GM23338 (cell line): ENCODE measurements around the gene MARCHF5. TPM values are rescaled to one million over a fixed set of nuclear protein-coding genes. Genes with fewer than 3 reads are reported as not detected.

Experiments used
- ATAC-seq: fragments of 200-7000 bp; cut with Tn5 transposase; 3 replicates; pipeline ENCODE4 v1.9.1; 2020
- DNase-seq: peaks from one replicate; pipeline ENCODE4 v3.0.0-alpha.2; 2015; ENCODE audit warnings: low spot score
- H2AFZ ChIP-seq: fragments of 200-600 bp; sonication (generic); 2 replicates; pipeline ENCODE4 v1.8.0; 2016; ENCODE audit warnings: antibody characterized with exemption, mild to moderate bottlenecking, moderate library complexity
- H3F3A ChIP-seq: fragments of 200-600 bp; sonication (generic); replicated peaks from 2 replicates; pipeline ENCODE4 v1.8.0; 2017; ENCODE audit warnings: antibody characterized with exemption, mixed run types, low read depth
- H3K27ac ChIP-seq: fragments of 200-600 bp; sonication (generic); 2 replicates; pipeline ENCODE4 v1.6.1; 2016; ENCODE audit warnings: low read depth
- H3K27me3 ChIP-seq: fragments of 200-600 bp; sonication (generic); 2 replicates; pipeline ENCODE4 v1.8.0; 2016; ENCODE audit warnings: mild to moderate bottlenecking, mixed run types, moderate library complexity; ENCODE audit not compliant: insufficient read depth
- H3K36me3 ChIP-seq: fragments of 200-600 bp; sonication (generic); 2 replicates; pipeline ENCODE4 v1.8.0; 2016; ENCODE audit warnings: mild to moderate bottlenecking; ENCODE audit not compliant: insufficient read depth
- H3K4me1 ChIP-seq: fragments of 200-600 bp; sonication (generic); 2 replicates; pipeline ENCODE4 v1.8.0; 2016; ENCODE audit warnings: mild to moderate bottlenecking, moderate library complexity; ENCODE audit not compliant: insufficient read depth
- H3K4me2 ChIP-seq: fragments of 200-600 bp; sonication (generic); 2 replicates; pipeline ENCODE4 v1.7.1; 2017; ENCODE audit warnings: mixed run types
- H3K4me3 ChIP-seq: fragments of 200-600 bp; sonication (generic); 2 replicates; pipeline ENCODE4 v1.6.1; 2016; ENCODE audit warnings: mixed run types
- H3K79me2 ChIP-seq: fragments of 200-600 bp; sonication (generic); replicated peaks from 2 replicates; pipeline ENCODE4 v1.8.0; 2017; ENCODE audit warnings: mild to moderate bottlenecking; ENCODE audit not compliant: insufficient read depth
- H3K9me2 ChIP-seq: fragments of 200-600 bp; sonication (generic); 2 replicates; pipeline ENCODE4 v1.8.0; 2017; ENCODE audit not compliant: insufficient read depth
- H4K20me1 ChIP-seq: fragments of 200-600 bp; sonication (generic); replicated peaks from 2 replicates; pipeline ENCODE4 v1.8.0; 2017; ENCODE audit warnings: mild to moderate bottlenecking; ENCODE audit not compliant: insufficient read depth
- H3K27ac Mint-ChIP-seq: 2 replicates; pipeline ENCODE4 v1.8.0; 2020; ENCODE audit warnings: inconsistent platforms, mild to moderate bottlenecking, moderate library complexity, mixed read lengths
- H3K27me3 Mint-ChIP-seq: 3 replicates; pipeline ENCODE4 v1.8.0; 2022; ENCODE audit warnings: low read depth, mild to moderate bottlenecking, moderate library complexity, mixed read lengths, inconsistent platforms; ENCODE audit not compliant: insufficient read depth, poor library complexity
- H3K36me3 Mint-ChIP-seq: 3 replicates; pipeline ENCODE4 v1.8.0; 2021; ENCODE audit warnings: low read depth, mild to moderate bottlenecking, inconsistent platforms, moderate library complexity, mixed read lengths
- H3K4me1 Mint-ChIP-seq: 3 replicates; pipeline ENCODE4 v1.8.0; 2020; ENCODE audit warnings: mild to moderate bottlenecking, inconsistent platforms, mixed read lengths
- H3K4me3 Mint-ChIP-seq: 3 replicates; pipeline ENCODE4 v1.8.0; 2021; ENCODE audit warnings: moderate library complexity, mild to moderate bottlenecking, inconsistent platforms, mixed read lengths
- H3K9me3 Mint-ChIP-seq: 3 replicates; pipeline ENCODE4 v1.8.0; 2020; ENCODE audit warnings: moderate library complexity, mild to moderate bottlenecking, inconsistent platforms, mixed read lengths
- CREB1 ChIP-seq: fragments of 250-450 bp; sonication (Bioruptor Pico); IDR thresholded peaks from 2 replicates; pipeline ENCODE4 v1.5.0; 2020; ENCODE audit warnings: low read depth, mild to moderate bottlenecking, moderate library complexity
- EZH2 ChIP-seq: fragments of 200-600 bp; sonication (generic); IDR thresholded peaks from one replicate; pipeline ENCODE4 v1.8.0; 2017; ENCODE audit warnings: antibody characterized with exemption, mild to moderate bottlenecking, low read depth; ENCODE audit not compliant: unreplicated experiment
- EZH2phosphoT487 ChIP-seq: fragments of 200-600 bp; sonication (generic); IDR thresholded peaks from one replicate; pipeline ENCODE4 v1.8.1; 2018; ENCODE audit warnings: antibody characterized with exemption; ENCODE audit not compliant: unreplicated experiment
- JUNB ChIP-seq: IDR thresholded peaks from one replicate; pipeline ENCODE4 v1.6.1; 2016; ENCODE audit warnings: antibody characterized with exemption; ENCODE audit not compliant: unreplicated experiment
- NANOG ChIP-seq: IDR thresholded peaks from 2 replicates; pipeline ENCODE4 v1.6.1; 2016; ENCODE audit warnings: antibody characterized with exemption, borderline replicate concordance
- POLR2AphosphoS5 ChIP-seq: IDR thresholded peaks from 2 replicates; pipeline ENCODE4 v1.6.1; 2016; ENCODE audit warnings: antibody characterized with exemption, low read depth
- STAT1 ChIP-seq: IDR thresholded peaks from one replicate; pipeline ENCODE4 v1.6.1; 2016; ENCODE audit warnings: antibody characterized with exemption; ENCODE audit not compliant: unreplicated experiment
- ZNF114 ChIP-seq: fragments of 250-450 bp; sonication (Bioruptor Pico); IDR thresholded peaks from 2 replicates; pipeline ENCODE4 v1.5.0; 2020; ENCODE audit warnings: mild to moderate bottlenecking, moderate library complexity
- ZNF331 ChIP-seq: fragments of 250-450 bp; sonication (Bioruptor Pico); IDR thresholded peaks from 2 replicates; pipeline ENCODE4 v1.5.0; 2020; ENCODE audit warnings: low read depth, mild to moderate bottlenecking, moderate library complexity
- polyA plus RNA-seq: library from polyadenylated mRNA; unstranded; fragments of >200 nt; fragmentation: Nextera tagmentation; extraction: Ambion mirVana; gene quantifications from 2 replicates; pipeline ENCODE4 v1.2.1, GENCODE V29; 2016
- total RNA-seq: library from RNA; depleted of rRNA; stranded (reverse); fragments of >200 nt; shearing (Covaris generic); gene quantifications from 2 replicates; pipeline ENCODE4 v1.2.3, GENCODE V29; 2014
- TF ChIP-seq, protein P1 (sequence below): IDR thresholded peaks from one replicate; pipeline ENCODE4 v1.6.1; 2018; ENCODE audit warnings: antibody characterized with exemption; ENCODE audit not compliant: unreplicated experiment
- TF ChIP-seq, protein P2 (sequence below): fragments of 250-450 bp; sonication (Bioruptor Pico); IDR thresholded peaks from 2 replicates; pipeline ENCODE4 v1.5.0; 2020; ENCODE audit warnings: mild to moderate bottlenecking, moderate library complexity
- TF ChIP-seq, protein P3 (sequence below), 2 experiments: fragments of 200-600 bp in 1 of 2; sonication (generic) in 1 of 2; conservative IDR thresholded peaks; 2 replicates each; pipeline versions ENCODE4 v1.5.1 to v1.6.1; 2016 to 2017; ENCODE audit warnings: antibody characterized with exemption in 2 of 2, low read depth in 2 of 2, mild to moderate bottlenecking in 2 of 2, moderate library complexity in 1 of 2
- TF ChIP-seq, protein P4 (sequence below): IDR thresholded peaks from 2 replicates; pipeline ENCODE4 v1.6.1; 2016; ENCODE audit warnings: antibody characterized with exemption

MARCHF5 gene
- total and polyA plus RNA-seq, 2 experiments from 2014 or later = 12.9 to 14.2 TPM

DNA sequence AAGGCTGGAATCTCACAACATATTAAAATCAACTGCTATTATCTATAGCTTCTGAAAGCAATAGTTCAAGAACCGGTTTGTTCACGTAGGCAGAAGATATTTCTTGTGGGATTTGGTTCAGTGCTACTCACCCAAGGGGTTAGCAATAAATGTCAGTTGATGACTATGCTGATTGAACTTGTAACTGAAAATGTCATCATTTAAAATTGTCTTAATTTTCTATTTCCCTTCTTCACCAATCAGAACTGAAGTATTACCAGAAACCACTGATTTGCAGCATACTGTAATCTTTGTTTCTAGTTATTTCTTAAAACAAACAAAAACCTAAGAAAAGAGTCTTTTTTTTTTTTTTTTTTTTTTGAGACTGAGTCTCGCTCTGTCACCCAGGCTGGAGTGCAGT, 46.2 kb upstream of the MARCHF5 start:
- Mint-ChIP-seq H3K9me3 (no peaks in the 10 kb centered on the region), H3K27ac (no peak overlapping the region), H3K27me3 (peaks cover 15% of the 10 kb centered on the region), H3K36me3 (no peaks in the 10 kb centered on the region), H3K4me3 (no peak overlapping the region), H3K4me1 (peaks cover 17% of the 10 kb centered on the region)
- ATAC-seq = no peak
- H3K4me3 ChIP-seq = no peak overlapping the region
- no peaks in the 10 kb centered on the region for H3K79me2 ChIP-seq
- H3K4me2 ChIP-seq = no peak overlapping the region
- TF ChIP-seq EZH2 (no peak), STAT1 (no peak), EZH2phosphoT487 (no peak), CREB1 (CRISPR knock-in tag) (no peak), ZNF114 (CRISPR knock-in tag) (no peak), POLR2AphosphoS5 (no peak), ZNF331 (CRISPR knock-in tag) (no peak), NANOG (no peak), JUNB (no peak)
- TF ChIP-seq, protein P1, sequence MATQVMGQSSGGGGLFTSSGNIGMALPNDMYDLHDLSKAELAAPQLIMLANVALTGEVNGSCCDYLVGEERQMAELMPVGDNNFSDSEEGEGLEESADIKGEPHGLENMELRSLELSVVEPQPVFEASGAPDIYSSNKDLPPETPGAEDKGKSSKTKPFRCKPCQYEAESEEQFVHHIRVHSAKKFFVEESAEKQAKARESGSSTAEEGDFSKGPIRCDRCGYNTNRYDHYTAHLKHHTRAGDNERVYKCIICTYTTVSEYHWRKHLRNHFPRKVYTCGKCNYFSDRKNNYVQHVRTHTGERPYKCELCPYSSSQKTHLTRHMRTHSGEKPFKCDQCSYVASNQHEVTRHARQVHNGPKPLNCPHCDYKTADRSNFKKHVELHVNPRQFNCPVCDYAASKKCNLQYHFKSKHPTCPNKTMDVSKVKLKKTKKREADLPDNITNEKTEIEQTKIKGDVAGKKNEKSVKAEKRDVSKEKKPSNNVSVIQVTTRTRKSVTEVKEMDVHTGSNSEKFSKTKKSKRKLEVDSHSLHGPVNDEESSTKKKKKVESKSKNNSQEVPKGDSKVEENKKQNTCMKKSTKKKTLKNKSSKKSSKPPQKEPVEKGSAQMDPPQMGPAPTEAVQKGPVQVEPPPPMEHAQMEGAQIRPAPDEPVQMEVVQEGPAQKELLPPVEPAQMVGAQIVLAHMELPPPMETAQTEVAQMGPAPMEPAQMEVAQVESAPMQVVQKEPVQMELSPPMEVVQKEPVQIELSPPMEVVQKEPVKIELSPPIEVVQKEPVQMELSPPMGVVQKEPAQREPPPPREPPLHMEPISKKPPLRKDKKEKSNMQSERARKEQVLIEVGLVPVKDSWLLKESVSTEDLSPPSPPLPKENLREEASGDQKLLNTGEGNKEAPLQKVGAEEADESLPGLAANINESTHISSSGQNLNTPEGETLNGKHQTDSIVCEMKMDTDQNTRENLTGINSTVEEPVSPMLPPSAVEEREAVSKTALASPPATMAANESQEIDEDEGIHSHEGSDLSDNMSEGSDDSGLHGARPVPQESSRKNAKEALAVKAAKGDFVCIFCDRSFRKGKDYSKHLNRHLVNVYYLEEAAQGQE = no peak
- TF ChIP-seq, protein P2, sequence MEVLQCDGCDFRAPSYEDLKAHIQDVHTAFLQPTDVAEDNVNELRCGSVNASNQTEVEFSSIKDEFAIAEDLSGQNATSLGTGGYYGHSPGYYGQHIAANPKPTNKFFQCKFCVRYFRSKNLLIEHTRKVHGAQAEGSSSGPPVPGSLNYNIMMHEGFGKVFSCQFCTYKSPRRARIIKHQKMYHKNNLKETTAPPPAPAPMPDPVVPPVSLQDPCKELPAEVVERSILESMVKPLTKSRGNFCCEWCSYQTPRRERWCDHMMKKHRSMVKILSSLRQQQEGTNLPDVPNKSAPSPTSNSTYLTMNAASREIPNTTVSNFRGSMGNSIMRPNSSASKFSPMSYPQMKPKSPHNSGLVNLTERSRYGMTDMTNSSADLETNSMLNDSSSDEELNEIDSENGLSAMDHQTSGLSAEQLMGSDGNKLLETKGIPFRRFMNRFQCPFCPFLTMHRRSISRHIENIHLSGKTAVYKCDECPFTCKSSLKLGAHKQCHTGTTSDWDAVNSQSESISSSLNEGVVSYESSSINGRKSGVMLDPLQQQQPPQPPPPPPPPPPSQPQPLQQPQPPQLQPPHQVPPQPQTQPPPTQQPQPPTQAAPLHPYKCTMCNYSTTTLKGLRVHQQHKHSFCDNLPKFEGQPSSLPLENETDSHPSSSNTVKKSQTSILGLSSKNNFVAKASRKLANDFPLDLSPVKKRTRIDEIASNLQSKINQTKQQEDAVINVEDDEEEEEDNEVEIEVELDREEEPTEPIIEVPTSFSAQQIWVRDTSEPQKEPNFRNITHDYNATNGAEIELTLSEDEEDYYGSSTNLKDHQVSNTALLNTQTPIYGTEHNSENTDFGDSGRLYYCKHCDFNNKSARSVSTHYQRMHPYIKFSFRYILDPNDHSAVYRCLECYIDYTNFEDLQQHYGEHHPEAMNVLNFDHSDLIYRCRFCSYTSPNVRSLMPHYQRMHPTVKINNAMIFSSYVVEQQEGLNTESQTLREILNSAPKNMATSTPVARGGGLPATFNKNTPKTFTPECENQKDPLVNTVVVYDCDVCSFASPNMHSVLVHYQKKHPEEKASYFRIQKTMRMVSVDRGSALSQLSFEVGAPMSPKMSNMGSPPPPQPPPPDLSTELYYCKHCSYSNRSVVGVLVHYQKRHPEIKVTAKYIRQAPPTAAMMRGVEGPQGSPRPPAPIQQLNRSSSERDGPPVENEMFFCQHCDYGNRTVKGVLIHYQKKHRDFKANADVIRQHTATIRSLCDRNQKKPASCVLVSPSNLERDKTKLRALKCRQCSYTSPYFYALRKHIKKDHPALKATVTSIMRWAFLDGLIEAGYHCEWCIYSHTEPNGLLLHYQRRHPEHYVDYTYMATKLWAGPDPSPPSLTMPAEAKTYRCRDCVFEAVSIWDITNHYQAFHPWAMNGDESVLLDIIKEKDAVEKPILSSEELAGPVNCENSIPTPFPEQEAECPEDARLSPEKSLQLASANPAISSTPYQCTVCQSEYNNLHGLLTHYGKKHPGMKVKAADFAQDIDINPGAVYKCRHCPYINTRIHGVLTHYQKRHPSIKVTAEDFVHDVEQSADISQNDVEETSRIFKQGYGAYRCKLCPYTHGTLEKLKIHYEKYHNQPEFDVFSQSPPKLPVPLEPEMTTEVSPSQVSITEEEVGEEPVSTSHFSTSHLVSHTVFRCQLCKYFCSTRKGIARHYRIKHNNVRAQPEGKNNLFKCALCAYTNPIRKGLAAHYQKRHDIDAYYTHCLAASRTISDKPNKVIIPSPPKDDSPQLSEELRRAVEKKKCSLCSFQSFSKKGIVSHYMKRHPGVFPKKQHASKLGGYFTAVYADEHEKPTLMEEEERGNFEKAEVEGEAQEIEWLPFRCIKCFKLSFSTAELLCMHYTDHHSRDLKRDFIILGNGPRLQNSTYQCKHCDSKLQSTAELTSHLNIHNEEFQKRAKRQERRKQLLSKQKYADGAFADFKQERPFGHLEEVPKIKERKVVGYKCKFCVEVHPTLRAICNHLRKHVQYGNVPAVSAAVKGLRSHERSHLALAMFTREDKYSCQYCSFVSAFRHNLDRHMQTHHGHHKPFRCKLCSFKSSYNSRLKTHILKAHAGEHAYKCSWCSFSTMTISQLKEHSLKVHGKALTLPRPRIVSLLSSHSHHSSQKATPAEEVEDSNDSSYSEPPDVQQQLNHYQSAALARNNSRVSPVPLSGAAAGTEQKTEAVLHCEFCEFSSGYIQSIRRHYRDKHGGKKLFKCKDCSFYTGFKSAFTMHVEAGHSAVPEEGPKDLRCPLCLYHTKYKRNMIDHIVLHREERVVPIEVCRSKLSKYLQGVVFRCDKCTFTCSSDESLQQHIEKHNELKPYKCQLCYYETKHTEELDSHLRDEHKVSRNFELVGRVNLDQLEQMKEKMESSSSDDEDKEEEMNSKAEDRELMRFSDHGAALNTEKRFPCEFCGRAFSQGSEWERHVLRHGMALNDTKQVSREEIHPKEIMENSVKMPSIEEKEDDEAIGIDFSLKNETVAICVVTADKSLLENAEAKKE = no peak
- TF ChIP-seq, protein P3, sequence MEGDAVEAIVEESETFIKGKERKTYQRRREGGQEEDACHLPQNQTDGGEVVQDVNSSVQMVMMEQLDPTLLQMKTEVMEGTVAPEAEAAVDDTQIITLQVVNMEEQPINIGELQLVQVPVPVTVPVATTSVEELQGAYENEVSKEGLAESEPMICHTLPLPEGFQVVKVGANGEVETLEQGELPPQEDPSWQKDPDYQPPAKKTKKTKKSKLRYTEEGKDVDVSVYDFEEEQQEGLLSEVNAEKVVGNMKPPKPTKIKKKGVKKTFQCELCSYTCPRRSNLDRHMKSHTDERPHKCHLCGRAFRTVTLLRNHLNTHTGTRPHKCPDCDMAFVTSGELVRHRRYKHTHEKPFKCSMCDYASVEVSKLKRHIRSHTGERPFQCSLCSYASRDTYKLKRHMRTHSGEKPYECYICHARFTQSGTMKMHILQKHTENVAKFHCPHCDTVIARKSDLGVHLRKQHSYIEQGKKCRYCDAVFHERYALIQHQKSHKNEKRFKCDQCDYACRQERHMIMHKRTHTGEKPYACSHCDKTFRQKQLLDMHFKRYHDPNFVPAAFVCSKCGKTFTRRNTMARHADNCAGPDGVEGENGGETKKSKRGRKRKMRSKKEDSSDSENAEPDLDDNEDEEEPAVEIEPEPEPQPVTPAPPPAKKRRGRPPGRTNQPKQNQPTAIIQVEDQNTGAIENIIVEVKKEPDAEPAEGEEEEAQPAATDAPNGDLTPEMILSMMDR (conservative IDR thresholded peaks at IDR 0.05; ENCODE audit: low read depth in 2 of 2) = no peak
- TF ChIP-seq, protein P4, sequence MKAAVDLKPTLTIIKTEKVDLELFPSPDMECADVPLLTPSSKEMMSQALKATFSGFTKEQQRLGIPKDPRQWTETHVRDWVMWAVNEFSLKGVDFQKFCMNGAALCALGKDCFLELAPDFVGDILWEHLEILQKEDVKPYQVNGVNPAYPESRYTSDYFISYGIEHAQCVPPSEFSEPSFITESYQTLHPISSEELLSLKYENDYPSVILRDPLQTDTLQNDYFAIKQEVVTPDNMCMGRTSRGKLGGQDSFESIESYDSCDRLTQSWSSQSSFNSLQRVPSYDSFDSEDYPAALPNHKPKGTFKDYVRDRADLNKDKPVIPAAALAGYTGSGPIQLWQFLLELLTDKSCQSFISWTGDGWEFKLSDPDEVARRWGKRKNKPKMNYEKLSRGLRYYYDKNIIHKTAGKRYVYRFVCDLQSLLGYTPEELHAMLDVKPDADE = no peak
- DNase-seq = no peak
- H3K36me3 ChIP-seq = no peaks in the 10 kb centered on the region
- H3K27me3 ChIP-seq = peaks cover 28% of the 10 kb centered on the region
- no peak overlapping the region for H2AFZ ChIP-seq
- H3F3A ChIP-seq = peaks cover 3% of the 10 kb centered on the region; the same call in 1 of the 2 replicates
- H4K20me1 ChIP-seq = 0 out of 2 replicates have a peak, but pooled peaks cover 2% of the 10 kb centered on the region
- peaks cover 7% of the 10 kb centered on the region for H3K4me1 ChIP-seq
- H3K9me2 ChIP-seq = no peaks in the 10 kb centered on the region
- no peak overlapping the region for H3K27ac ChIP-seq
